EH (cell line): ENCODE data around the gene PRRC2A.
"Not testable (repeated sequence)": the region's sequence is repeated elsewhere in the genome, so short reads cannot be mapped to it uniquely, and the experiment has no call there.

ENCODE experiments used
- DNase-seq: peaks from one replicate; pipeline ENCODE4 v3.0.0-alpha.2; 2015; ENCODE audit warnings: low read depth

Gene PRRC2A

DNA sequence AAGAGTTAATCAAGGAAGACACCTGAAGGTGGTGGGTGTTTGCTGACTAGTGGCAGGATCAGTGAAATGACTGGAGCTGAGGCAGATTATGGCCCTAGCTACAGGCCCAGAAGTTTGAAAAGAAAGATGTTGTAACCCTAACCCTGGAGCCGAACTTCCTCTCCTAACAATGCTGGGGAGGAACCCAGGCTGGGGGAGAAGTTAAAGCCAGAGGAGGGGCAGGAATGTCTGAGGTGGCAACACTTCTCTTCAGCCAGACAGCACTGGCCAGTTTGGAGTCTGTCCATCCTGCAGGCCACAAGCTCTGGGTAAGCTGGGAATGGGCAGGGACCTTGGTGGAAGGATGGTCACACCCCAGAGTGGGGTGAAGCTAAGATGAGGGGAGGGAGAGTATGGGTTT lies 34.5 kb upstream of the PRRC2A start, which contains the start of gene LST1:
TSS of gene LST1 (plus strand) at position 270 of the 400 bp plus-strand sequence. CDS start 1,023 bp downstream, outside the sequence.
- peak; percentile 13 for DNase-seq

DNA sequence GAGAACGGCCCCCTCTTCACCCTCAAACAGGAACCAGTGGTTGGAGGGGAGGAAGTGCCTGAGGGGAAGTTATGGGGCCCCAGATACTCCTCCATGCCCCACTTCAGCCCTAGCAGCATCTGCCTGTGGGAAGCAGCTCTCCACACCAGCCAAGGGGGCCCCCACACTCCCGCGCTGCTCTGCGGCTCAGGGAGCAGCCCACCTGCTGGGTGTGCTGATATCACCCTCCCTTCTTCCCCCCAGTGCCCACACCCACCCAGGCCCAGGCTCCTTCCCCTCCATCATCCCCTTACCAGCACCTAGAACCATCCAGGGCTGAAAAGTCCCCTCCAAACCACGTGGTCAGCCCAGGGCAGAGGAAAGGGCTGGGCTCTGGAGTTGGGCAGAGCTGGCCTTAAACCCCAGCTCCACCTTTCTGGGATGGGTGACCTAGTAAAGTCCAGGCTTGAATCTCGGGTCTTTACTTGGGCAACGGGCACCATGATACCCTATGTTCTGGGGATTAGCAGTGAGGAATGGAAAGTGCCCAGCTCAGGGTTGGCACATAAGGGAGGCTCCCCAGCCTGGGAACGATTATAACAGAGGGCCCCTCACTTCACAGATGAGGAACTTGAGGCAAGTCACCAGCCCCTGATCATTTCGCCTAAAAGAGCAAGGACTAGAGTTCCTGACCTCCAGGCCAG lies 33.8 kb upstream of the PRRC2A start:
- no peak for DNase-seq

DNA sequence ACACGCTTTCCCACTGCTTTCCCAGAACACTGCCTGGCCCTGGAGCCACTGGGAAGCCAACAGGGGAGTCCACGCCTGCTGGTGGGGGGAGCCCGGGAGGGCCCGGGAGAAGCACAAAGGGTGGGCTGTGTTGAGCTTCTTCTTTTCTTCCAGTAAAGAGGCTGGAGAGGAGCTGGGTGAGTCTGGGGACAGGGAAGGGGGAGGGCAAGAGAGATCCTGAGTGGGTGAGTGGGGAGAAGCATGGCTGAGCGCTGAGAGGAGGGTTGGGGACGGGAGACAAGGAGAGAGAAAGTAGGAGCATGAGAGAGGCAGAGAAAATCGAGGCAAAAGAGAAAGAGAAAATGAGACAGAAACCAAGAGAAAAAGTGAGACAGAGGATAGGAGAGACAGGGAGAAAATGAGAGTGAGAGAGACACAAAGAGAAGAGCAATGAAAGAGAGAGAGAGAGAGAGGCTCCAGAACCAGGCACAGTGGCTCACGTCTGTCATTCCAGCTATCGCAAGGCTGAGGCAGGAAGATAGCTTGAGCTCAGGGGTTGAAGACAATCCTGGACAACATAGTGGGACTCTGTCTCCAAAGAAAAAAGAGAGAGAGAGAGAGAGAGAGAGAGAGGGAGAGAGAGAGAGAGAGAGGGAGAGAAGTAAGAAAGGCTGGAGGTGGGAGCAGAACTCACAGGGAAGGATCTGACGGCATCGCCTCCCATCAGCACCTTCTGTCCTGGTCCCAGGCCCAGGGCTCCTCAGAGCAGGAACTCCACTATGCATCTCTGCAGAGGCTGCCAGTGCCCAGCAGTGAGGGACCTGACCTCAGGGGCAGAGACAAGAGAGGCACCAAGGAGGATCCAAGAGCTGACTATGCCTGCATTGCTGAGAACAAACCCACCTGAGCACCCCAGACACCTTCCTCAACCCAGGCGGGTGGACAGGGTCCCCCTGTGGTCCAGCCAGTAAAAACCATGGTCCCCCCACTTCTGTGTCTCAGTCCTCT lies 32.4 kb upstream of the PRRC2A start:
- DNase-seq = no peak

DNA sequence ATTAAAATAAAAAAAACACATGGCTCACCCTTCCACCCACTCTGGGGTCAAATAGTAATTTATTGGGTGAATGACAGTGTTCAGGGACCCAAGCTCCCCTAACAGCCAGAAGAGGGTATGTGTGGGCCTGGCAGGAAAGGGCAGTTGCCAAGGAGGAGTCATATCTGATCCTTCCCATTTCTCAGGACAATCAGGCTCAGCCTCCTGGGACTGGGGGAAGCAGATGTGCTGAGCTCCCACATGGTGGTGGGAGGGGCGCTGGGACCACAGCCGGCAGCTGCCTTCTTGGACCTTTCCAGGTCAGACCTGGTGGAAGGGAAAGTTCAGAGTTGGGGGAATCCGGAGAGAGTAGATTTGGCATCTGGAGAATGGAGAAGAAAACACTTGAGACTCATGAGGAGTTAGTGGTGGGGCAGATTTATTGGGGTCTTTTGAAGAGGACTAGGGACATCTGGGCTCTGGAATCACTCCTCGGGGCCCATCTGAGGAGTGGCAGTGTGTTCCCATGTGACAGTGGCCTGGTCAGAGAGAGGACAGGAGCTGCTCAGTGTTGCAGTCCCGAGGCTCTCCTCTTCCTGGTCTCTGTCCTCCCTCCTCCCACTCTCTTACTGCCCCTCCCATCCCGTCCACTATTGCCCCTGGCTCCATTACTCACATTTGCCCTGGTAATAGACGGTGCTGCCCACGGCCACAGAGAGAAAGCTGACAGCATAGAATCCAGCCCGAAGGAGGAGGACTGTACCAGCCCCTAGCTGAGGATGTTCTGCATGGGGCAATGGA lies 31.5 kb upstream of the PRRC2A start:
- peak; percentile 37 for DNase-seq

DNA sequence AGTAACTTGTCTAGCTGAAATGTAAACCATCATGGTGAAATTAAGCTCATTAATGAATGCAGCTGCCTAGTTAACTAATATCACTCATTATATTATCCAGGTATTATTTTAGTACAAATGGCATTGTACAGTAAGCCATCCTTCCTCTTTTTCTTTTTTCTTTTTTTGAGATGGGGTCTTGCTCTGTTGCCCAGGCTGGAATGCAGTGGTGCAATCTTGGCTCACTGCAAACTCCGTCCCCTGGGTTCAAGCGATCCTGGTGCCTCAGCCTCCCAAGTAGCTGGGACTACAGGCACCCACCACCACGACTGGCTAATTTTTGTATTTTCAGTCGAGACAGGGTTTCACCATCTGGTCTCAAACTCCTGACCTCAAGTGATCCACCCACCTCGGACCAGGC lies 29.8 kb upstream of the PRRC2A start:
- DNase-seq = not testable (repeated sequence)

DNA sequence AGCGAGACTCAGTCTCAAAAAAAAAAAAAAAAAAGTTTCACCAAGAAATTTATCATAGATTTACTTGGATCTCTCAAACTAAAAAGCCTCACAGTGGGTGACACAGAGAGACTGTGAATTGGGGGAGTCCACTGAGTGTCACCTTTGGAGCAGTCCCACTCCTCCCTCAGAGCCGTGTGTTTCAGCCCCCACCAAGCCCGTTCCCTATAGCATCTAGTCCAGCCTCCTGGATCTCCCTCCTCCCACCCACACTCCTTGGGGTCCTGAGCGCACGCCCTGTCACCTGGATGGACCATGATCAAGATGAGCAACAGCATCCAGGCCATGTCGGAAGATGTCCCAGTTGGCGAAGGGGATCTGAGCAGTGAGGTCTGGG lies 28.1 kb upstream of the PRRC2A start:
- no peak for DNase-seq

DNA sequence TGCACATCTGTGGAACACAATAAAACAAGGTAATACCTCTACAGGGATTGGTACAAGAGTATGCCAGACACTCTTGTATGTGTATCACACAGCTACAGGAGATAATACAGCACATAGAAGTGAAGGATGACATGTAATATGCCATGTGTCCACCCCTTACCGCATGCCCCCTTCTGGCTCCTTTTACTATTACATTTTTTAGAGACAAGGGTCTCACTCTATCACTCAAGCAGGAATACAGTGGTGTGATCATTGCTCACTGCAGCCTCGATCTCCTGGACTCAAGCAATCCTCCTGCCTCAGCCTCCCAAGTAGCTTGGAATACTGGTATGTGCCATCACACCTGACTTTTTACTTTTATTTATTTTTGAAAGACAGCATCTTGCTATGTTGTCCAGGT lies 23.5 kb upstream of the PRRC2A start:
- peak; percentile 55 for DNase-seq

DNA sequence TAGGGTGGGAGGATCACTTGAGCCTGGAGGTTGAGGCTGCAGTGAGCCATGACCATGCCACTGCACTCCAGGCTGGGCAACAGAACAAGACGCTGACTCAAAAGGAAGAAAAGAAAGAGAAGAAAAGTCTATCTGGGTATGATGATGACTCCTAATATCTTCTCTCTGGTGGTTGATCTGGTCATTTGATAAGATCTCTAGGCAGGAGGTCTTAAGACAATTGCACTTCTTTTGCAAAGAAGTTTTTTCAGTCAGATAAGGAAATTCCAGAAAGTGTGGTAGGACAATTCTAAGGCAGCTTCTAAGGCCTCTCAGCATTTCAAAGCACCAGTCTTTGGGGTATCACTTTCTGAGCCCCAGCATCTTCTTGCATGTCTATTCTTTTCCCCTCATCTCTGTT lies 13.2 kb upstream of the PRRC2A start:
- DNase-seq = peak; percentile 21

DNA sequence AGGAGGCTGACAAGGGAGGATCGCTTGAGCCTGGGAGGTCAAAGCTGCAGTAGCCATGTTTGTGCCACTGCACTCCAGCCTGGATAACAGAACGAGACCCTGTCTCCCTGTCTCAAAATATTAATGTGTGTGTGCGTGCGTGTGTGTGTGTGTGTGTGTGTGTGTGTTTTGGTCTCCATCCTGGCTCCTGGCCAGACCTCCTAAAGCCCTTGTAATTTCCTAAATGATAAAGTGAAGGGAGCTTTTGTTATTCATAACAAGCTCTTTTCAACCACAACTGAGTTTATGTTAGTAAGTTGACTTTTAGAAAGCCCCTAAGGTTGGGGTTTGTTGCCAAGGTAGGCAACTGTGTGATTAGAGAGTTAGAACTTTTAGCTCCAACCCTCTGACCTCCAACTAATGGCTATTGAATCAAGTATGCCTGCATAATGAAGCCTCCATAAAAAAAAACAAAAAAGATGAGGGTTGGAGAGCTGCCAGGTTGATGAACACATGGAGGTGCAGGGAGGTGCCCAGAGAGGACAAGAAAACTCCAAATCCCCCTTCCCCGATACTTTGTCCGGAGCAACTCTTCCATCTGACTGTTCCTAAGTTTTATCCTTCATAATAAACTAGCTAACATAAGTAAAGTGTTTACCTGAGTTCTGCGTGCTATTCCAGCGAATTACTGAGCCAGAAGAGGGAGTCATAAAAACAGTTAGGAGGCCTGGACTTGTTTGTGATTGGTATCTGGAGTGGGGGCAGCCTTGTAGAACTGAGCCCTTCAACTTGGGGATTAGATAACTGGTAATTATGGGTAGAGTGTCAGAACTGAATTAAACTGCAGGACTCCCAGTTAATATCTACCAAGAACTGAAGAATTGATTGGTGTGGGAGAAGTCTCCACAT lies 10.8 kb upstream of the PRRC2A start:
- DNase-seq = no peak

DNA sequence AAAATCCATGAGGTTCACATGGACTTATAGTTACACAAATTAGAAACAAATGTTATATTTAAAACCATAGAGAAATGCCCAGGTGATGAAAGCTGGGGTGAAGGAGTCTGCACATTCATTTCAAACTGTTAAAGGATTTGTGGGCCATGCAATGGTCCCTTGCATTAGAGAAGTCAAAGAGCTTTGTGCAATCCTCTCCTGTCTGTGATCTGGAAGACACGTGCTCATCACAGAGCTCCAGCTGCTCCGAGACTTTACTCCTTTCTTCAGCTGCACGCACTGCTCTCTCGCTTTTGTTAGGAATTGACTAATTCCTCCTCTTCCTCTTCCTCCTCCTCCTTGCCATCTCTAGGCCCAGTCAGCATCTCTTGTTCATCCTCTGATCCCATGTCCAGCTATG lies 9.5 kb upstream of the PRRC2A start:
- no peak for DNase-seq

DNA sequence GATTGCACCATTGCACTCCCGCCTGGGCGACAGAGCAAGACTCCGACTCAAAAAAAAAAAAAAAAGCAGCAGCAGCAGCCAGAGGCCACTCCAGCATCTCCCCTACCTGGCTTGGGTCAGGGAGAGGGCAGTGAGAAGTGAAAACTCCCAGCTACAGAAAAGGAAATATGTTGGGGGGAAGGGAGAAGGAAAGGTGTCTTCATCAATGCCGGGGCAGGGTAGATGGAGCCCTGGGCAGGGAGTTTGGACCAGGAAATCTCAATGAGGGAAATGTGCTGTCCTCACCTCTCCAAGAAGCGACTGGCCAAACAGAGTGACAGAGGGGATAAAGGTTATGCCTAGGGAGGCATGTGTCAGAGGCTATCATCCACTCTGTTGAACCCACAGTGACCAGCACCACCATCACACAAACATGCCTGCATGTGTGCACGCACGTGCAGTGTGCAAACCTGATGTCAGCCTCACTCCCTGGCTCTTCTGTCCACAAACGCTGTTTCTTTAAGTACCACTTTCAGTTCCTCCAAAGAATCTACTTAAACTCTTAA lies 6.4 kb upstream of the PRRC2A start:
- DNase-seq = no peak

DNA sequence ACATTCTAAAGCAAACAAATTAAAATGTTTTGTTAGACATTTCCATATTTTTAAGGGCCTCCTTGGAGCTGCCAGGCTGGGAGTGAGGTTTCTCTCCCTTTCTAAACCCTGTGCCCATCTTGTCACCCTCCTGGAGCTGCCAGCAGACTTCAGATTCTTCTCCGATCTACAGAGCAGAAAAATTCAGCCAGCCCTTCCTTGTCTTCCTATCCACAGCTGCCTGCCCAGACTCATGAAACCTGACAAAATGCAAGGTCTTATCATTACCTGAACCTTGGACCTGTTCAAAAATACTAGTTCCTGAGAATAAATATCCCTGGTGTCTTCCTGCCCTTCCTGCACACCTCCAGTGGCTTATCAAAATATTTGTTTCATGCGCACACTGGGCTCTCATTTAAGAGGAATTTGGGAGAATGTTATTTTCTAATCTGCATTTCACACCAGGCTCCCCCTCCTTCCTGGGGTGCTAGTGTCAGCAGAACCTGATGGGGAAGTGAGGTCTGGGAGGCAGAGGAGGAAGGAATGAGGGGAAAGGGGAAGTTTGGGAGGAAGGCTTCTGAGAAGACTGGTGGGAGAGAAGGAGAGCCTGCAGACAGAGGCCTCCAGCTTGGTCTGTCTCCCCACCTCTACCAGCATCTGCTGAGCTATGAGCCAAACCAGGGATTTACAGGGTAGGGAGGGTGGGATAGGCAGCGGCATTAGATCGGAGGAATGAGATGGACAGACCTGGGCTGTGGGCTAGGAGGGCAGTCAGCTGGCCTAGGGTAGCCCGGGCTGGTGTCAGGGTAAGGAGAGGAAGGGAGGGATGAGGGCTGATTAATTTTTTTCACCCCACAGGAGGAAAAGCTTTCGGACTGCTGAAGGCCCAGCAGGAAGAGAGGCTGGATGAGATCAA lies 5.6 kb upstream of the PRRC2A start, which contains the start of gene AIF1:
TSS of gene AIF1 (plus strand) at position 551 of the 895 bp plus-strand sequence. CDS start at position 647, 96 bp downstream.
- DNase-seq = no peak

DNA sequence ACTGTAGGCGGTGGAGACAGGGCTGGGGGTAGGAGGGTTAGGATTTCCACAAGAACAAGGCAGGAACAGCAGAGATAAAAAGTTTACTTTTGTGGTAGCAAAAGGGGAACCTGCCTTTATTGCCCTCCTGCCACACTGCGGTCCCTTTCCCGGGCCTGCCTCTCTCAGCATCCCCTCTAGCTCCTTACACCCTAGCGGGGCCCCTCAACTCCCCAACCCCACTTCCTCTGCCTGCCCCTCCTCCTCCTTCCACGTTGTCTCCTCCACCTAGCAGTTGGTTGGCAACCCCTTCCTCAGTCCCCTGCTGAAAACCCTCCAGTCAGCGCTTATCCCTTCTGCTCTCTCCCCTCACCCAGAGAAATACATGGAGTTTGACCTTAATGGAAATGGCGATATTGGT lies 4.8 kb upstream of the PRRC2A start:
- DNase-seq = no peak

DNA sequence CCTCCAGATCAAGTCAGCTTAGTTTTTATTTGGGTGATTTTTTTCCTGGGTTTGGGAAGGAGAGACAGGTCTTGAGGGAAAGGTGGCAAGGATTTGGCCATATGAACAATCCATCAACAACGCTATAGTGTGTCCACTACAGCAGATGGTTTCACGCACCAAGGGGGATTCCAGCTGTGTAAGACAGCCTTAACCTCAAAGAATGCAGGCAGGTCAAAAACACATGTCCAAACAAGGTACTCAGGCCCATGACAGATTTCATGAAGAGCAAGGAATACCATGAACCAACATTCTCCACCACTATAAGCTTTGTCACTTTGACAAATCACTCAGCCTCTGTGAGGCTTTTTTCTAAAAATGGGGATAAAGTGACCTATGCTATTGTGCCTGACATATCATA lies 3.5 kb upstream of the PRRC2A start:
- no peak for DNase-seq

DNA sequence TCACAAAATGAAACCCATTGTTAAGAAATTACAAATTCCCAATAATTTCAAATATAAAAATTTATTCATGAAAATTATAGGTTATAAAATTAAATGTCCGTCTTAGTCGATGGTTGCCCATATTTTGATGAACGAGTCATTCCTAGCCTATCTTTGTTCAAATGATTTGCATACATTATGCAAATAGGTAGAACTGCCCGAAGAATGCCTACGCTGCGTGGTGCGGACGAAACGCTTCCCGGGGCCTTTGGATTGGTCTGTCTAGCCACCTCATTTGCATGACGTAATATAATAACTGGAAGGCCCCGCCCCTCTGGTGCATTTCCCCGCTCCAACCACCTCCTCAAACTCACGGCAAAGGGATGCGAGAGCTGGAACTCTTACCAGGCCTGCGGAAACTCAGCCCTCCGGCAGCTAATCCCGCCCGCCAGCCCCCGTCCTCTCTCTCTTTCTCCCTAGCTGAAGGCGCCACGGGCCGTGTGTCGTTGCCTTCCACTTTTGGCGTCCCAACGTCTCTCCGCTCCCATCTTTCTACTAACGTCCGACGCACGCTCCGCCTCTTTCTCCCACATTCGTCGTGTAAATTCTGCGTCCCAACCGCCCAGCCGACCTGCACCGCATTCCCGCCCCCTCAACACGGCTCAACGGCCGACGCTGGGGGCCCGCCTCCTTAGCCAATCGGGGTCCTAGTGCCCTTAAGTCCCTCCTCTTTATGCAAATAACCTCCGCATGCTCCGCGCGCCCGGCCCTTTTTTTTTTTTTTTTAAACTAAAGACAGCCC lies 520 bp upstream of the PRRC2A start:
- peak; percentile 100 for DNase-seq

DNA sequence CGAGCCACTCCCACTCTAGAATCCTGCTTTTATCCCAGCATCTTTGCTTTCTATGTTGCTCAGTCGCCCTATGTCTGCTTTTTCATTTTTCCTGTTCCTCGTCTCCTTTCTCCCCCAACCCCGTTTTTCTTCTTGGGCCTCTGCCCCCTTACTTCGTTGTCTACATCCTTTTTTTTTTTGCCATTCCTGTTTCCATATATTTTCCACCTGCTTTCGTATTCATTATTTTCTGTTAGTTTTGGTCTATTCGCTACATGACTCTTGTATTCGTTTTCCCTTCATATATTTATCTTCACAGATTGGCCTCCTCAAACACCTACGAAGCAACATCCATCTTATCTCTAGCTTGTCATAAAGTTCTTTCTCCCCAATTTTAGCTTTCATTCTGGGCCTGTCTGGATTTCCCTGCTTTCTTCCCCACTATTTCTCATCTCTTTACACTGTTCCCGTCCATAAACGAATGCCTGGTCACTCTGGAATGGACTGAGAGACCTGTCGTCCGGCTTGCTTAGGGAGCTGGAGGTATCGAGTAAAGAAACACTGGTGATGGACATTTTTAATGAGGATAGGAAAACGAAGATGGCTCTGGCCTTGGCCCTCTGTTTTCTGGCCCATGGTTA lies 915 bp downstream of the PRRC2A start:
- no peak for DNase-seq

DNA sequence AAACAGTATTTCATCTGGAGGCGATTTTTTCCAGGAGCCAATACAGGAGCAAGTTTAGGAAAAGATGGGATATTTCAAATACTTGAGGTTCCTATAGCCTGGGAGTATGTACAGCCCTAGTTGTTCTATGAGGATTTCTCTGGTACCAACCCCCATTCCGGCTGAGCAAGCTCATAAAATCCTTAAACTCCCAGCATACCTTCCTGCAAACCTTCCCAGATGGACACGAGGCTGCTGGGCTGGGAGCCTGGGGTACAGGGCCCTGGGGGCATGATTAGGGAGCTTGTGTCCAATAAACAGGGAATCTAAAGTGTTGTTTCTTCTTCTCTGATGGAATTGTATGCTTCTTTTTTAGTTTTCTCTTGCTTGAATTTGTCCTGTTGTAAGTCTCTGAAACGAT lies 1.5 kb downstream of the PRRC2A start:
- DNase-seq = peak; percentile 75

DNA sequence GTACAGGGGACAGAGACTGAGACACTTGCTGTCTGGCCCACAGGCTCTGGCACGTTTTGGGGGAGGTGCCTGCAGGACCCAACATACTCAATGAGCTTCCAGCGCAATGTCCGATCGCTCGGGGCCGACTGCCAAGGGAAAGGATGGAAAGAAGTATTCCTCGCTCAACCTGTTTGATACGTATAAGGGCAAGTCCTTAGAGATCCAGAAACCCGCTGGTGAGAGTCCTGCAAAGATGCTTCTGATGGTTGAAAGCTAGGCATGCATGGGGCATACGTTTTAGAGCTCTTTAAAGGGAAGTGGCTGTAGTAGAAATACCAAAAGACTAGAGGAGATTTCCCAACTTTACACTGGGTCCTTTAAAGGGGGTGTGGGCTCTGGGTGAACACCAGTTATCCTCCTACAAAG lies 2.2 kb downstream of the PRRC2A start:
- no peak for DNase-seq

DNA sequence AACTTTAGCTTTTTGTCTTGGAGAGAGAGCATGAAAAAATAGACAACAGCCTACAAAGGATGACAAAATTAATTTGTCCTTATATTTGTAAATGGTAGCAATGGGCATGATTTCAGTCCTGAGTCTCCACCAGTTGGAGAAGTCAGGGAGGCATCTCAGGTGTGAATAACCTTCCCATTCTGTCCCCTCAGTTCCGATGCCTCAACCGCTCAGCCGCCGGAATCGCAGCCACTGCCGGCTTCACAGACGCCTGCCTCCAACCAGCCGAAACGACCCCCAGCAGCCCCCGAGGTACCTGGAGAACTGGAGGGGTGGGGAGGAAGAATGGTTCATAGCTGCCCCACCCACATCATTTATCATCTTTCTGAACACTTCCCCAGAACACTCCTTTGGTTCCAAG lies 3.6 kb downstream of the PRRC2A start:
- DNase-seq = no peak
